Activated naive CD8-positive, alpha-beta T cell treated with anti-CD3 and anti-CD28 coated beads, Interleukin-2, amount 10 ng/mL, durations not matched to agents 7 days and 5 days (primary cell): ENCODE data around the gene RAP1A. TPM values are rescaled to one million over a fixed set of nuclear protein-coding genes. Genes with fewer than 3 reads are reported as not detected.
A peak's percentile ranks its signal among the peaks of the same experiment; 100 is the strongest.

Experiments used
- ATAC-seq: fragments of 150-1000 bp; cut with Tn5 transposase; one replicate; pipeline ENCODE4 v1.10.0; 2021; ENCODE audit warnings: low read depth, moderate library complexity
- POLR2A ChIA-PET: fragments of 350-600 bp; sonication (Branson Sonifier 250); formaldehyde crosslinking; loops from one replicate; lab custom pipeline; 2021; ENCODE audit warnings: antibody characterized with exemption; lab: Charles Lee
- DNase-seq: peaks from one replicate; pipeline ENCODE4 v3.0.0; 2021
- H3K27ac Mint-ChIP-seq: one replicate; pipeline ENCODE4 v1.8.0; 2022; ENCODE audit warnings: mild to moderate bottlenecking, mixed read lengths
- H3K27me3 Mint-ChIP-seq: one replicate; pipeline ENCODE4 v1.8.0; 2022; ENCODE audit warnings: mild to moderate bottlenecking, moderate library complexity, mixed read lengths
- H3K36me3 Mint-ChIP-seq: one replicate; pipeline ENCODE4 v1.8.0; 2021; ENCODE audit warnings: mild to moderate bottlenecking, mixed read lengths
- H3K4me1 Mint-ChIP-seq: one replicate; pipeline ENCODE4 v1.8.0; 2021; ENCODE audit warnings: mixed read lengths
- H3K4me3 Mint-ChIP-seq: one replicate; pipeline ENCODE4 v1.8.0; 2022; ENCODE audit warnings: mild to moderate bottlenecking, moderate library complexity, mixed read lengths
- H3K9me3 Mint-ChIP-seq: one replicate; pipeline ENCODE4 v1.8.0; 2021; ENCODE audit warnings: mixed read lengths
- total RNA-seq, 2 experiments: library from RNA; stranded (reverse); gene quantifications; one replicate each; pipeline ENCODE4 v1.2.3, GENCODE V29; 2021

The RAP1A gene
- total RNA-seq, 2 experiments from 2014 or later = 134 to 139 TPM

- H3K27ac Mint-ChIP-seq = no peak overlapping the region
- no peak for DNase-seq
- ATAC-seq = no peak
- no peaks in the 10 kb centered on the region for H3K27me3 Mint-ChIP-seq
- H3K4me3 Mint-ChIP-seq = no peak overlapping the region
- H3K36me3 Mint-ChIP-seq = no peaks in the 10 kb centered on the region
- POLR2A ChIA-PET = interaction anchor here (0.8 to 1.1 kb wide), 2 partner anchors 28 to 36 kb away, joined by 3 read pairs; no protein-coding TSS in a partner anchor
- no peaks in the 10 kb centered on the region for H3K9me3 Mint-ChIP-seq
- H3K4me1 Mint-ChIP-seq = peaks cover 12% of the 10 kb centered on the region
Measured at GRCh38 chr1:111587509-111588174, 31.9 kb upstream of the RAP1A start.

GRCh38 chr1:111591937-111592336 is 27.7 kb upstream of the RAP1A start:
- no peak for DNase-seq
- POLR2A ChIA-PET = interaction anchor here (0.8 to 6.7 kb wide), 11 partner anchors 9 to 147 kb away, joined by 3 to 98 read pairs (median 9); partner anchors contain the start of genes INKA2 and RAP1A
- no peaks in the 10 kb centered on the region for H3K27me3 Mint-ChIP-seq
- no peaks in the 10 kb centered on the region for H3K9me3 Mint-ChIP-seq
- peaks cover 43% of the 10 kb centered on the region for H3K4me1 Mint-ChIP-seq
- H3K27ac Mint-ChIP-seq = peak overlapping the region; percentile 96
- no peak for ATAC-seq
- no peak overlapping the region for H3K4me3 Mint-ChIP-seq
- no peaks in the 10 kb centered on the region for H3K36me3 Mint-ChIP-seq

- no peaks in the 10 kb centered on the region for H3K27me3 Mint-ChIP-seq
- peak overlapping the region; percentile 73 for H3K4me3 Mint-ChIP-seq
- H3K27ac Mint-ChIP-seq = peak overlapping the region; percentile 96
- H3K4me1 Mint-ChIP-seq = peaks cover 51% of the 10 kb centered on the region
- peak; percentile 96 for ATAC-seq
- no peaks in the 10 kb centered on the region for H3K9me3 Mint-ChIP-seq
- peak; percentile 75 for DNase-seq
- POLR2A ChIA-PET = interaction anchor here (0.6 to 6.7 kb wide), 20 partner anchors 9 to 375 kb away, joined by 3 to 98 read pairs (median 4); partner anchors contain the start of genes INKA2, RAP1A and WDR77
- H3K36me3 Mint-ChIP-seq = no peaks in the 10 kb centered on the region
Measured at GRCh38 chr1:111592389-111593361, 26.9 kb upstream of the RAP1A start.

GRCh38 chr1:111593403-111594305 is 25.9 kb upstream of the RAP1A start:
- Mint-ChIP-seq H3K4me1 (peaks cover 61% of the 10 kb centered on the region), H3K9me3 (no peaks in the 10 kb centered on the region), H3K27me3 (no peaks in the 10 kb centered on the region), H3K36me3 (no peaks in the 10 kb centered on the region), H3K27ac (peak overlapping the region; percentile 96), H3K4me3 (peak overlapping the region; percentile 73)
- no peak for ATAC-seq
- DNase-seq = no peak
- POLR2A ChIA-PET = interaction anchor here (0.5 to 6.7 kb wide), 20 partner anchors 8 to 684 kb away, joined by 3 to 98 read pairs (median 4); partner anchors contain the start of genes INKA2, RAP1A and WDR77

- no peaks in the 10 kb centered on the region for H3K27me3 Mint-ChIP-seq
- H3K36me3 Mint-ChIP-seq = no peaks in the 10 kb centered on the region
- POLR2A ChIA-PET = interaction anchor here (0.5 to 6.7 kb wide), 6 partner anchors 10 to 685 kb away, joined by 3 to 98 read pairs (median 22); partner anchors contain the start of gene RAP1A
- peaks cover 65% of the 10 kb centered on the region for H3K4me1 Mint-ChIP-seq
- DNase-seq = no peak
- peak overlapping the region; percentile 83 for H3K27ac Mint-ChIP-seq
- H3K4me3 Mint-ChIP-seq = peak overlapping the region; percentile 56
- H3K9me3 Mint-ChIP-seq = no peaks in the 10 kb centered on the region
- ATAC-seq = no peak
Measured at GRCh38 chr1:111594306-111594693, 25.3 kb upstream of the RAP1A start.

- DNase-seq (no peak), ATAC-seq (no peak)
- H3K4me3 Mint-ChIP-seq = no peak overlapping the region
- no peaks in the 10 kb centered on the region for H3K9me3 Mint-ChIP-seq
- no peaks in the 10 kb centered on the region for H3K27me3 Mint-ChIP-seq
- no peak overlapping the region for H3K27ac Mint-ChIP-seq
- POLR2A ChIA-PET = interaction anchor here (0.6 to 6.7 kb wide), 7 partner anchors 8 to 81 kb away, joined by 3 to 98 read pairs (median 4); partner anchors contain the start of gene RAP1A
- peaks cover 78% of the 10 kb centered on the region for H3K4me1 Mint-ChIP-seq
- no peaks in the 10 kb centered on the region for H3K36me3 Mint-ChIP-seq
Measured at GRCh38 chr1:111595807-111596206, 23.8 kb upstream of the RAP1A start.

GRCh38 chr1:111596499-111596898 is 23.1 kb upstream of the RAP1A start:
- peak overlapping the region; percentile 57 for H3K4me3 Mint-ChIP-seq
- POLR2A ChIA-PET = interaction anchor here (0.6 to 6.7 kb wide), 5 partner anchors 22 to 80 kb away, joined by 3 to 98 read pairs (median 4); partner anchors contain the start of gene RAP1A
- peak overlapping the region; percentile 55 for H3K27ac Mint-ChIP-seq
- peaks cover 84% of the 10 kb centered on the region for H3K4me1 Mint-ChIP-seq
- DNase-seq (no peak), ATAC-seq (peak; percentile 13)
- no peaks in the 10 kb centered on the region for H3K9me3 Mint-ChIP-seq
- no peaks in the 10 kb centered on the region for H3K27me3 Mint-ChIP-seq
- no peaks in the 10 kb centered on the region for H3K36me3 Mint-ChIP-seq

- Mint-ChIP-seq H3K36me3 (no peaks in the 10 kb centered on the region), H3K9me3 (no peaks in the 10 kb centered on the region), H3K4me1 (peaks cover 82% of the 10 kb centered on the region), H3K4me3 (peak overlapping the region; percentile 43), H3K27ac (peak overlapping the region; percentile 77), H3K27me3 (no peaks in the 10 kb centered on the region)
- ATAC-seq (no peak), DNase-seq (no peak)
- POLR2A ChIA-PET = interaction anchor here (1.8 kb wide), 1 partner anchor 22 kb away, joined by 5 read pairs; the partner anchor contains the start of gene RAP1A
Measured at GRCh38 chr1:111597426-111597825, 22.2 kb upstream of the RAP1A start.

- peak; percentile 75 for ATAC-seq
- Mint-ChIP-seq H3K4me3 (peak overlapping the region; percentile 79), H3K36me3 (no peaks in the 10 kb centered on the region), H3K27ac (peak overlapping the region; percentile 92), H3K27me3 (no peaks in the 10 kb centered on the region), H3K4me1 (peaks cover 85% of the 10 kb centered on the region), H3K9me3 (no peaks in the 10 kb centered on the region)
- DNase-seq = peak; percentile 47
- POLR2A ChIA-PET = interaction anchor here (1.8 kb wide), 1 partner anchor 21 kb away, joined by 5 read pairs; the partner anchor contains the start of gene RAP1A
Measured at GRCh38 chr1:111598544-111598943, 21.0 kb upstream of the RAP1A start.

GRCh38 chr1:111599781-111600693 is 19.6 kb upstream of the RAP1A start:
- POLR2A ChIA-PET = interaction anchor here (0.8 to 1.8 kb wide), 3 partner anchors 16 to 20 kb away, joined by 3 to 6 read pairs (median 3); partner anchors contain the start of gene RAP1A
- no peak for ATAC-seq
- Mint-ChIP-seq H3K9me3 (no peaks in the 10 kb centered on the region), H3K4me1 (peaks cover 83% of the 10 kb centered on the region), H3K27me3 (no peaks in the 10 kb centered on the region), H3K27ac (peak overlapping the region; percentile 92), H3K4me3 (no peak overlapping the region), H3K36me3 (no peaks in the 10 kb centered on the region)
- DNase-seq = no peak

GRCh38 chr1:111600886-111601386 is 18.7 kb upstream of the RAP1A start:
- ATAC-seq (no peak), DNase-seq (no peak)
- H3K27ac Mint-ChIP-seq = peak overlapping the region; percentile 73
- H3K36me3 Mint-ChIP-seq = peaks cover 2% of the 10 kb centered on the region
- no peak overlapping the region for H3K4me3 Mint-ChIP-seq
- H3K27me3 Mint-ChIP-seq = no peaks in the 10 kb centered on the region
- POLR2A ChIA-PET = interaction anchor here (0.7 to 1.8 kb wide), 4 partner anchors 8 to 93 kb away, joined by 3 to 6 read pairs (median 4); partner anchors contain the start of gene RAP1A
- H3K9me3 Mint-ChIP-seq = no peaks in the 10 kb centered on the region
- H3K4me1 Mint-ChIP-seq = peaks cover 77% of the 10 kb centered on the region
